ENCODE data around the gene SCEL. TPM values are rescaled to one million over a fixed set of nuclear protein-coding genes. Genes with fewer than 3 reads are reported as not detected.

Gene SCEL
- total RNA-seq, 1 experiment from 2014 or later: 1.3 TPM

DNA sequence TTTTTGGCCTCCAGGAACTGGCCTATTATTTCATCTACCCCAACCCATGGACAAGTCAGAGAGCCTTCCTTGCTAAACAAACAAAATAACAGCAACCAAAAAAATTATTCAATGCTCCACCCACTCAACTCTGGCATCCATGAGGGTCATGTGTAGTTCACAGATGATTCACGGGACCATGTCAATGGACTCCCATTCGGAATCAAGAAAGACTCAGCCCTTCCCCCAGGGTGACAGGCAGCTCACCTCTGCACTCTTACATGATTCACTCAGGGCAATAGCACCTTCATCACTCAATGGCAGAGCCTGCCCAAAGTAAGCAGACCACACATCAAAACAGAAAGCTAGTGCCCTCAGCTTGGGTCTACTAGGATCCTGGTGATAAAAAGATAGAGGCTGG is 14.3 kb upstream of the SCEL start:
- Mint-ChIP-seq H3K27me3 (ENCODE audit: insufficient read depth, unreplicated experiment) (no peaks in the 10 kb centered on the region), H3K4me1 (ENCODE audit: insufficient read depth, unreplicated experiment) (peaks cover 33% of the 10 kb centered on the region), H3K9me3 (ENCODE audit: unreplicated experiment) (no peaks in the 10 kb centered on the region), H3K4me3 (ENCODE audit: unreplicated experiment) (no peak overlapping the region), H3K27ac (ENCODE audit: low read depth, unreplicated experiment) (no peak overlapping the region), H3K36me3 (ENCODE audit: insufficient read depth, unreplicated experiment) (no peaks in the 10 kb centered on the region)
- ChIA-PET CTCF (interaction anchor here (0.9 to 3.3 kb wide), 3 partner anchors 16 to 43 kb away, joined by 3 to 18 read pairs (median 3); no protein-coding TSS in a partner anchor), POLR2A (interaction anchor here (0.7 to 2.5 kb wide), 3 partner anchors 13 to 194 kb away, joined by 3 to 8 read pairs (median 4); partner anchors contain the start of gene MYCBP2)
- TF ChIP-seq, protein P1, sequence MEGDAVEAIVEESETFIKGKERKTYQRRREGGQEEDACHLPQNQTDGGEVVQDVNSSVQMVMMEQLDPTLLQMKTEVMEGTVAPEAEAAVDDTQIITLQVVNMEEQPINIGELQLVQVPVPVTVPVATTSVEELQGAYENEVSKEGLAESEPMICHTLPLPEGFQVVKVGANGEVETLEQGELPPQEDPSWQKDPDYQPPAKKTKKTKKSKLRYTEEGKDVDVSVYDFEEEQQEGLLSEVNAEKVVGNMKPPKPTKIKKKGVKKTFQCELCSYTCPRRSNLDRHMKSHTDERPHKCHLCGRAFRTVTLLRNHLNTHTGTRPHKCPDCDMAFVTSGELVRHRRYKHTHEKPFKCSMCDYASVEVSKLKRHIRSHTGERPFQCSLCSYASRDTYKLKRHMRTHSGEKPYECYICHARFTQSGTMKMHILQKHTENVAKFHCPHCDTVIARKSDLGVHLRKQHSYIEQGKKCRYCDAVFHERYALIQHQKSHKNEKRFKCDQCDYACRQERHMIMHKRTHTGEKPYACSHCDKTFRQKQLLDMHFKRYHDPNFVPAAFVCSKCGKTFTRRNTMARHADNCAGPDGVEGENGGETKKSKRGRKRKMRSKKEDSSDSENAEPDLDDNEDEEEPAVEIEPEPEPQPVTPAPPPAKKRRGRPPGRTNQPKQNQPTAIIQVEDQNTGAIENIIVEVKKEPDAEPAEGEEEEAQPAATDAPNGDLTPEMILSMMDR (IDR thresholded peaks at IDR 0.05; ENCODE audit: unreplicated experiment): no peak
- DNase-seq (ENCODE audit: unreplicated experiment): peak; percentile 61
- intact Hi-C loops (cut with micrococcal nuclease): no loop called here
- no TSS peak for BruUV-seq (replicated peaks)

DNA sequence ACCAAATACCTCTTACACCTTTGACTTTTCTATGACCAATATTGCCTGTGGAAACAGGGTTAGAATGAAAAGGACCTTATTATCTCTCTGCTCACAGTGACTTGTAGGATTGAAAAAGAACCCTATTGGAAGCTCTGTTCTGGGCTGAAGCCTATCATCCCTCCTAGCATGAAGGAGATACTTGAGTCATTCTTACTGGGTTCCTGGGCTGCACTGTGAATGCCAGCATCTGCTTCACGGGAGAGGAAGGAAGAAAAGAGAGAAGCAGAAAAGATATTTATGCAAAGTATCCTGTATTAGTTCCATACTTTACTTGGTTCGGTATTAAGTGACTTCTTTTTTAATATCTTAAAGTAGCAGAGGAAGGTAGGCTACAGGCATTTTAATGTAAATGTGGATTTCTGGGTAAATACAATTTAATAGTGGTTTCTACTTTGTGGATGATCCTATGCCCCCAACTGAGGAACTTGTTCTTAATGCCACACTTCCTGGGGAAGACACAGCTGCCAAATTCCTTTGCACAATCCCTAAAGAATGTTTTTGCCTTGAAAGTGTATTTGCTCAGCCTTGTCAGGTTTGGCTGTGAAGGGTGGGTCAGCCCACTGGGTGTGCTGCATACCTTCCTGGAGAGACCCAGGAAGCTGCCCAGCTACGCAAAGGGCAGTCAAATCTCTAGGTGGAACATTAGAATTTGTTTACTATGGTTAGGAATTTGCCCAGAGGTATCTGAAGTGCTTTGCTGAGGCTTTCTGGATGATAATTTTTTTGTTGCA is 13.7 kb upstream of the SCEL start:
- Mint-ChIP-seq H3K4me1 (ENCODE audit: insufficient read depth, unreplicated experiment) (peaks cover 28% of the 10 kb centered on the region), H3K27ac (ENCODE audit: low read depth, unreplicated experiment) (peak overlapping the region; percentile 0), H3K4me3 (ENCODE audit: unreplicated experiment) (no peak overlapping the region), H3K27me3 (ENCODE audit: insufficient read depth, unreplicated experiment) (no peaks in the 10 kb centered on the region), H3K9me3 (ENCODE audit: unreplicated experiment) (no peaks in the 10 kb centered on the region), H3K36me3 (ENCODE audit: insufficient read depth, unreplicated experiment) (no peaks in the 10 kb centered on the region)
- no TSS peak for BruUV-seq (replicated peaks)
- intact Hi-C loops (cut with micrococcal nuclease): no loop called here
- DNase-seq (ENCODE audit: unreplicated experiment): peak; percentile 70
- ChIA-PET CTCF (interaction anchor here (0.7 to 3.3 kb wide), 5 partner anchors 13 to 43 kb away, joined by 3 to 18 read pairs (median 3); no protein-coding TSS in a partner anchor), POLR2A (interaction anchor here (0.6 to 2.5 kb wide), 6 partner anchors 11 to 311 kb away, joined by 3 to 8 read pairs (median 4); partner anchors contain the start of gene MYCBP2)
- TF ChIP-seq, protein P1 (IDR thresholded peaks at IDR 0.05; ENCODE audit: unreplicated experiment): no peak

DNA sequence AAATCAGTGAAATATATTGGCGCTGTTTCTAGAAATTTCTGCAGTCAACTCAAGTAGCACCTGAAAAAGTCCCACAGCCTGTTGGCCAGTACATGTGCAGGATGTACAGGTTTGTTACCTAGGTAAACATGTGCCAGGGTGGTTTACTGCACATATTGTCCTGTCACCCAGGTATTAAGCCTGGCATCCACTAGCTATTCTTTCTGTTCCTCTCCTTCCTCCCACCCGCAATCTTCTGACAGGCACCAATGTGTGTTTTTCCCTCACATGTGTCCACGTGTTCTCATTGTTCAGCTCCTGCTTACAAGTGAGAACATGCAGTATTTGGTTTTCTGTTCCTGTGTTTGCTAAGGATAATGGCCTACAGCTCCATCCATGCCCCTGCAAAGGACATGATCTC is 13.1 kb upstream of the SCEL start:
- CTCF ChIA-PET: interaction anchor here (0.7 to 3.3 kb wide), 4 partner anchors 12 to 478 kb away, joined by 3 to 18 read pairs (median 4); no protein-coding TSS in a partner anchor
- POLR2A ChIA-PET: interaction anchor here (0.6 to 2.5 kb wide), 7 partner anchors 9 to 311 kb away, joined by 3 to 8 read pairs (median 3); no protein-coding TSS in a partner anchor
- Mint-ChIP-seq H3K4me3 (ENCODE audit: unreplicated experiment) (no peak overlapping the region), H3K4me1 (ENCODE audit: insufficient read depth, unreplicated experiment) (peaks cover 28% of the 10 kb centered on the region), H3K27me3 (ENCODE audit: insufficient read depth, unreplicated experiment) (no peaks in the 10 kb centered on the region), H3K36me3 (ENCODE audit: insufficient read depth, unreplicated experiment) (no peaks in the 10 kb centered on the region), H3K9me3 (ENCODE audit: unreplicated experiment) (no peaks in the 10 kb centered on the region), H3K27ac (ENCODE audit: low read depth, unreplicated experiment) (peak overlapping the region; percentile 0)
- intact Hi-C loops (cut with micrococcal nuclease): no loop called here
- BruUV-seq (replicated peaks): no TSS peak
- no peak for DNase-seq (ENCODE audit: unreplicated experiment)
- TF ChIP-seq, protein P1 (IDR thresholded peaks at IDR 0.05; ENCODE audit: unreplicated experiment): no peak

DNA sequence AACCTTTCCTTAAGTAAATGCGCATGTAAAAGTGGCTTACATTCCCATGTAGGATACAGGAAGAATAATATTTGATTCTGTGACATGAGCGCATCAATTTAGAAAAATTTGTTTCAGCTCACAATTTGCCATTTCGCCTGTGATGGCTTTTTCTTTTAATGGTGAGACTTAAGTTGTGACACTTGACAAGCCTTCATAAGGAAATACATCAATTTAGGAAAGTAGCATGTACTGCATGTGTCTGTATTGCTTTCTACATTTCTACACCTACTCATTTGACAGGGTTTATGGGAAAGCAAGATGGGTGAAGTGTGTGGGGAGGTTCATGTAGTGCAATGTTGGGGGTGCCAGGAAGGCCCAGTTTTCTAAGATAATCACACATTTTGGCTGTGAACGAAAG is 12.1 kb upstream of the SCEL start:
- Mint-ChIP-seq H3K27me3 (ENCODE audit: insufficient read depth, unreplicated experiment) (no peaks in the 10 kb centered on the region), H3K9me3 (ENCODE audit: unreplicated experiment) (no peaks in the 10 kb centered on the region), H3K36me3 (ENCODE audit: insufficient read depth, unreplicated experiment) (no peaks in the 10 kb centered on the region), H3K4me3 (ENCODE audit: unreplicated experiment) (no peak overlapping the region), H3K27ac (ENCODE audit: low read depth, unreplicated experiment) (no peak overlapping the region), H3K4me1 (ENCODE audit: insufficient read depth, unreplicated experiment) (peaks cover 33% of the 10 kb centered on the region)
- BruUV-seq (replicated peaks): no TSS peak
- TF ChIP-seq, protein P1 (IDR thresholded peaks at IDR 0.05; ENCODE audit: unreplicated experiment): no peak
- intact Hi-C loops (cut with micrococcal nuclease): no loop called here
- POLR2A ChIA-PET: interaction anchor here (0.9 to 1.3 kb wide), 3 partner anchors 10 to 21 kb away, joined by 3 to 5 read pairs (median 3); no protein-coding TSS in a partner anchor
- DNase-seq (ENCODE audit: unreplicated experiment): no peak
- CTCF ChIA-PET: interaction anchor here (0.6 to 3.3 kb wide), 2 partner anchors 10 to 41 kb away, joined by 3 to 18 read pairs; no protein-coding TSS in a partner anchor

Data from MCF 10A (cell line).